ENCODE results near the gene SIGLEC14. TPM values are rescaled to one million over a fixed set of nuclear protein-coding genes. Genes with fewer than 3 reads are reported as not detected.

The SIGLEC14 gene
- total RNA-seq, 2 experiments from 2014 or later = not detected

- Histone ChIP-seq H2AFZ (ENCODE audit: low read length) (no peak overlapping the region), H3K79me2 (ENCODE audit: insufficient read depth, low read depth, low read length) (no peaks in the 10 kb centered on the region), H3K27ac (ENCODE audit: low read depth, low read length, poor library complexity, severe bottlenecking) (no peak overlapping the region), H3K9me2 (ENCODE audit: insufficient read depth, low read length) (no peaks in the 10 kb centered on the region), H3K4me3 (ENCODE audit: low read depth, low read length, poor library complexity, severe bottlenecking) (no peak overlapping the region), H4K20me1 (ENCODE audit: insufficient read depth, low read length) (no peaks in the 10 kb centered on the region), H3K4me2 (ENCODE audit: low read length) (no peak overlapping the region), H3K4me1 (ENCODE audit: insufficient read depth, low read length, poor library complexity, severe bottlenecking) (peaks cover 15% of the 10 kb centered on the region), H3K36me3 (ENCODE audit: insufficient read depth, low read length) (no peaks in the 10 kb centered on the region), H3K9me3 (ENCODE audit: low read length) (no peaks in the 10 kb centered on the region)
- CTCF ChIA-PET (ENCODE audit: unreplicated experiment) = no interaction called here
- no TSS peak for BruUV-seq (replicated peaks)
- POLR2A ChIA-PET = no interaction called here
- intact Hi-C loops (cut with micrococcal nuclease; ENCODE audit: unreplicated experiment) = no loop called here
- TF ChIP-seq EZH2phosphoT487 (IDR thresholded peaks at IDR 0.05; ENCODE audit: borderline replicate concordance, low read depth, low read length) = no peak
- TF ChIP-seq CTCF (conservative IDR thresholded peaks at IDR 0.05; ENCODE audit: low read length) = no peak
- no peak for DNase-seq (ENCODE audit: low spot score)
Observed at GRCh38 chr19:51694318-51695085, 47.9 kb upstream of the SIGLEC14 start.

DNA sequence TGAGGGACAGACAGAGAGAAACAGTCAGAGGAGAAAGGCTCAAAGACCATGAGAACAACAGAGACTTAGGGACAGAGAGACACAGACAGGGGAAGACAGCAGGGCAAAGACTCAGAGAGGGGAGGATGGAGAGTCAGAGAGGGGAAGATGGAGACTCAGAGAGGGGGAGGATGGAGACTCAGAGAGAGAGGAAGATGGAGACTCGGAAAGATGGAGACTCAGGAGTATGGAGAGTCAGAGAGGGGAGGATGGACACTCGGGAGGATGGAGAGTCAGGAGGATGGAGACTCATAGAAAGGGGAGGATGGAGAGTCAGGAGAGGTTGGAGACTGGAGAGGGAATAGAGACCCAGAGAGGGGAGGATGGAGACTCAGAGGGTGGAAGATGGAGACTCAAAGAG is 47.2 kb upstream of the SIGLEC14 start:
- no peak for DNase-seq (ENCODE audit: low spot score)
- Histone ChIP-seq H3K79me2 (ENCODE audit: insufficient read depth, low read depth, low read length) (no peaks in the 10 kb centered on the region), H3K4me1 (ENCODE audit: insufficient read depth, low read length, poor library complexity, severe bottlenecking) (peaks cover 15% of the 10 kb centered on the region), H3K36me3 (ENCODE audit: insufficient read depth, low read length) (no peaks in the 10 kb centered on the region), H3K9me3 (ENCODE audit: low read length) (no peaks in the 10 kb centered on the region), H3K27ac (ENCODE audit: low read depth, low read length, poor library complexity, severe bottlenecking) (no peak overlapping the region), H3K9me2 (ENCODE audit: insufficient read depth, low read length) (no peaks in the 10 kb centered on the region), H4K20me1 (ENCODE audit: insufficient read depth, low read length) (no peaks in the 10 kb centered on the region), H3K4me3 (ENCODE audit: low read depth, low read length, poor library complexity, severe bottlenecking) (no peak overlapping the region), H2AFZ (ENCODE audit: low read length) (no peak overlapping the region), H3K4me2 (ENCODE audit: low read length) (no peak overlapping the region)
- intact Hi-C loops (cut with micrococcal nuclease; ENCODE audit: unreplicated experiment) = no loop called here
- BruUV-seq (replicated peaks) = no TSS peak
- TF ChIP-seq CTCF (conservative IDR thresholded peaks at IDR 0.05; ENCODE audit: low read length) = no peak
- TF ChIP-seq EZH2phosphoT487 (IDR thresholded peaks at IDR 0.05; ENCODE audit: borderline replicate concordance, low read depth, low read length) = no peak
- CTCF ChIA-PET (ENCODE audit: unreplicated experiment) = no interaction called here
- POLR2A ChIA-PET = no interaction called here

DNA sequence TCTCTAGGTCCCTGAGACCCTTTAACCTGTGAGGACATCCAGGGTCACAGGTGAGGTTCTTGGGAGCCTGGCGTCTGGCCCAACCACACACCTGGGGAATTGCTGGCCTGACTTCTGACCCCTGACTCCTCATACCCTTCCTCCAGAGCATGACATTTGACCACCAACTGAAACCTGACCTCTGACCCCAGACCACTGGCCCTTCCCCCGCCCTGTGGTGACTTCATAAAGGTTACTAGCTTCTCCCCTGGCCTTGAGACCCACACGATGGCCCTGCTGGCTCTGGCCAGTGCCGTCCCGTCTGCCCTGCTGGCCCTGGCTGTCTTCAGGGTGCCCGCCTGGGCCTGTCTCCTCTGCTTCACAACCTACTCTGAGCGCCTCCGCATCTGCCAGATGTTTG is 46.6 kb upstream of the SIGLEC14 start, which contains the start of gene SPACA6:
SPACA6 (plus strand) TSS at position 71 of the 400 bp plus-strand sequence; CDS start at position 268, 197 bp downstream.
- Histone ChIP-seq H2AFZ (ENCODE audit: low read length) (no peak within 1 kb of the TSS), H3K9me2 (ENCODE audit: insufficient read depth, low read length) (no peaks in the 10 kb centered on the region), H3K79me2 (ENCODE audit: insufficient read depth, low read depth, low read length) (no peaks in the 10 kb centered on the region), H3K27ac (ENCODE audit: low read depth, low read length, poor library complexity, severe bottlenecking) (no peak within 1 kb of the TSS), H3K4me1 (ENCODE audit: insufficient read depth, low read length, poor library complexity, severe bottlenecking) (peaks cover 15% of the 10 kb centered on the region), H3K36me3 (ENCODE audit: insufficient read depth, low read length) (no peaks in the 10 kb centered on the region), H4K20me1 (ENCODE audit: insufficient read depth, low read length) (no peaks in the 10 kb centered on the region), H3K9me3 (ENCODE audit: low read length) (no peaks in the 10 kb centered on the region), H3K4me3 (ENCODE audit: low read depth, low read length, poor library complexity, severe bottlenecking) (no peak within 1 kb of the TSS), H3K4me2 (ENCODE audit: low read length) (no peak within 1 kb of the TSS)
- TF ChIP-seq CTCF (conservative IDR thresholded peaks at IDR 0.05; ENCODE audit: low read length) = no peak
- POLR2A ChIA-PET = no interaction called here
- BruUV-seq (replicated peaks) = no TSS peak
- CTCF ChIA-PET (ENCODE audit: unreplicated experiment) = no interaction called here
- DNase-seq (ENCODE audit: low spot score) = no peak
- intact Hi-C loops (cut with micrococcal nuclease; ENCODE audit: unreplicated experiment) = no loop called here

Measured in OCI-LY7 (cell line).